Cardiac muscle cell (in vitro differentiated cells and primary cell): ENCODE results near the gene UQCRFS1. TPM values are rescaled to one million over a fixed set of nuclear protein-coding genes. Genes with fewer than 3 reads are reported as not detected.
"Not testable (repeated sequence)": the region's sequence is repeated elsewhere in the genome, so short reads cannot be mapped to it uniquely, and the experiment has no call there.

Experiments
- DNase-seq, 2 donors: peaks; one replicate each; pipeline versions ENCODE4 v3.0.0 to v3.0.0-alpha.2; 2010 to 2017; ENCODE audit warnings: low read depth in 1 of 2, low spot score in 1 of 2
- H3K27ac ChIP-seq: fragments of 200-600 bp; sonication (generic); 2 replicates; pipeline ENCODE4 v1.5.1; 2016
- H3K27me3 ChIP-seq: fragments of 200-600 bp; sonication (generic); 2 replicates; pipeline ENCODE4 v1.6.0; 2016; ENCODE audit warnings: control low read depth
- H3K36me3 ChIP-seq: fragments of 200-600 bp; sonication (generic); 2 replicates; pipeline ENCODE4 v1.5.1; 2016; ENCODE audit warnings: control low read depth
- H3K4me1 ChIP-seq: fragments of 200-600 bp; sonication (generic); 2 replicates; pipeline ENCODE4 v1.8.1; 2017; ENCODE audit warnings: low read depth, mild to moderate bottlenecking, mixed run types
- H3K4me3 ChIP-seq: fragments of 200-600 bp; sonication (generic); 2 replicates; pipeline ENCODE4 v1.5.1; 2016; ENCODE audit warnings: mild to moderate bottlenecking
- H3K9me3 ChIP-seq: fragments of 200-600 bp; sonication (generic); 2 replicates; pipeline ENCODE4 v1.5.1; 2017; ENCODE audit warnings: low read depth, mild to moderate bottlenecking, control low read depth
- CTCF ChIP-seq: IDR thresholded peaks from 2 replicates; pipeline ENCODE4 v1.5.1; 2012; ENCODE audit warnings: low read depth, mild to moderate bottlenecking, low read length
- polyA plus RNA-seq: library from polyadenylated mRNA; unstranded; fragments of >200 nt; fragmentation: Nextera tagmentation; extraction: Ambion mirVana; gene quantifications from 2 replicates; pipeline ENCODE4 v1.2.1, GENCODE V29; 2016
- total RNA-seq: library from RNA; depleted of rRNA; stranded (reverse); fragments of >200 nt; gene quantifications from 2 replicates; pipeline ENCODE4 v1.2.3, GENCODE V29; 2016

Gene UQCRFS1
- total and polyA plus RNA-seq, 2 experiments from 2014 or later: 59.8 to 140 TPM

- no peaks in the 10 kb centered on the region for H3K4me1 ChIP-seq
- no peak overlapping the region for H3K4me3 ChIP-seq
- no peaks in the 10 kb centered on the region for H3K27me3 ChIP-seq
- no peaks in the 10 kb centered on the region for H3K36me3 ChIP-seq
- H3K27ac ChIP-seq: no peak overlapping the region
- no peak for TF ChIP-seq CTCF
- H3K9me3 ChIP-seq: no peaks in the 10 kb centered on the region
- DNase-seq: no peak
Measured at GRCh38 chr19:29256516-29256915, 43.6 kb upstream of the UQCRFS1 start.

GRCh38 chr19:29255912-29256311 is 43.0 kb upstream of the UQCRFS1 start:
- Histone ChIP-seq H3K4me1 (no peaks in the 10 kb centered on the region), H3K36me3 (no peaks in the 10 kb centered on the region), H3K27ac (no peak overlapping the region), H3K9me3 (no peaks in the 10 kb centered on the region), H3K4me3 (no peak overlapping the region), H3K27me3 (no peaks in the 10 kb centered on the region)
- TF ChIP-seq CTCF: no peak
- DNase-seq: no peak

- Histone ChIP-seq H3K9me3 (no peaks in the 10 kb centered on the region), H3K4me1 (no peaks in the 10 kb centered on the region), H3K36me3 (no peaks in the 10 kb centered on the region), H3K27me3 (no peaks in the 10 kb centered on the region), H3K4me3 (no peak overlapping the region), H3K27ac (no peak overlapping the region)
- no peak for TF ChIP-seq CTCF
- DNase-seq: no peak
Measured at GRCh38 chr19:29255006-29255405, 42.1 kb upstream of the UQCRFS1 start.

- H3K9me3 ChIP-seq, H3K27me3 ChIP-seq, DNase-seq, H3K27ac ChIP-seq, H3K4me3 ChIP-seq, H3K4me1 ChIP-seq, H3K36me3 ChIP-seq: not testable (repeated sequence)
Measured at GRCh38 chr19:29249798-29250197, 36.8 kb upstream of the UQCRFS1 start.

- Histone ChIP-seq H3K27me3 (no peaks in the 10 kb centered on the region), H3K27ac (no peak overlapping the region), H3K9me3 (no peaks in the 10 kb centered on the region), H3K4me1 (no peaks in the 10 kb centered on the region), H3K36me3 (no peaks in the 10 kb centered on the region), H3K4me3 (no peak overlapping the region)
- TF ChIP-seq CTCF: no peak
- no peak for DNase-seq
Measured at GRCh38 chr19:29248332-29248844, 35.4 kb upstream of the UQCRFS1 start.

GRCh38 chr19:29247872-29248271 is 34.9 kb upstream of the UQCRFS1 start:
- Histone ChIP-seq H3K36me3 (no peaks in the 10 kb centered on the region), H3K9me3 (no peaks in the 10 kb centered on the region), H3K27ac (no peak overlapping the region), H3K4me1 (no peaks in the 10 kb centered on the region), H3K4me3 (no peak overlapping the region), H3K27me3 (no peaks in the 10 kb centered on the region)
- no peak for TF ChIP-seq CTCF
- DNase-seq: no peak
